ENCODE measurements around the gene FBXL7. TPM values are rescaled to one million over a fixed set of nuclear protein-coding genes. Genes with fewer than 3 reads are reported as not detected.

FBXL7 gene
- total and polyA plus RNA-seq, 2 of the 8 experiments (the other 6 are each of a cell fraction or from before 2014, with no cell fraction given), result 17.7 to 17.8 TPM

- Histone ChIP-seq H3K4me2 (ENCODE audit: insufficient read depth in 1 of 2, low read depth in 2 of 2, low read length in 2 of 2) (no peak overlapping the region), H3K4ac (replicated peaks; ENCODE audit: insufficient read length, low read depth, low read length) (no peak overlapping the region)
Observed at GRCh38 chr5:15844253-15844652, 344.3 kb downstream of the FBXL7 start.

More at GRCh38 chr5:15844253-15844652, 344.3 kb downstream of the FBXL7 start:
- H3K27ac ChIP-seq (ENCODE audit: low read depth, low read length), result no peak overlapping the region
- H4K20me1 ChIP-seq (replicated peaks in 1 of 2; ENCODE audit: control insufficient read depth in 1 of 2, insufficient read depth in 2 of 2, low read length in 2 of 2), result no peaks in the 10 kb centered on the region
- CTCF ChIA-PET (ENCODE audit: partially characterized antibody), result interaction anchor here (0.9 to 1.2 kb wide), 4 partner anchors 10 to 316 kb away, joined by 3 to 5 read pairs (median 4); no protein-coding TSS in a partner anchor
- H3K23me2 ChIP-seq (ENCODE audit: low read depth, low read length), result no peaks in the 10 kb centered on the region
- no peak for DNase-seq (ENCODE audit: low read depth in 1 of 2, low spot score in 2 of 2)
- H3K9me3 ChIP-seq (ENCODE audit: insufficient read depth in 2 of 2, low read depth in 1 of 2, low read length in 1 of 2), result peaks cover 11 to 13% of the 10 kb centered on the region in 2 experiments
- no peak overlapping the region for H3K9ac ChIP-seq (replicated peaks in 1 of 4; ENCODE audit: extremely low read depth in 1 of 4, low read depth in 3 of 4, low read length in 3 of 4)
- POLR2A ChIA-PET (ENCODE audit: partially characterized antibody), result no interaction called here
- no peak overlapping the region for H2AFZ ChIP-seq (ENCODE audit: low read length)
- H4K91ac ChIP-seq (replicated peaks; ENCODE audit: insufficient read length, low read length), result no peak overlapping the region
- no peak for FAIRE-seq
- no peak overlapping the region for H2AK5ac ChIP-seq (ENCODE audit: low read depth, low read length)
- H3K36me3 ChIP-seq (ENCODE audit: control insufficient read depth in 2 of 4, insufficient read depth in 4 of 4, low read length in 3 of 4), result no peaks in the 10 kb centered on the region; a peak in 1 of 8 replicates
- no peak overlapping the region for H4K5ac ChIP-seq (ENCODE audit: insufficient read length, low read depth, low read length)
- no peak overlapping the region for H2BK120ac ChIP-seq (replicated peaks; ENCODE audit: low read depth, low read length)
- H3K18ac ChIP-seq (ENCODE audit: extremely low read depth, low read length), result no peak overlapping the region
- H3K79me1 ChIP-seq (ENCODE audit: low read depth, low read length), result no peaks in the 10 kb centered on the region; the same call in 1 of the 2 replicates
- H3K14ac ChIP-seq (ENCODE audit: insufficient read length), result no peak overlapping the region
- WGBS, 2 experiments (ENCODE audit: extremely low coverage in 1 of 2, insufficient coverage in 1 of 2, insufficient read length in 1 of 2, insufficient replicate concordance in 2 of 2, low coverage in 1 of 2, low lambda C conversion rate in 2 of 2, missing lambda C conversion rate in 1 of 2), result 98% methylated on average over 4 of the region's 4 CpGs; no CpG with 5 or more reads in 1 of the 2 experiments
- H2BK12ac ChIP-seq (ENCODE audit: low read depth, low read length), result no peak overlapping the region
- no peaks in the 10 kb centered on the region for H3K4me1 ChIP-seq (replicated peaks in 1 of 4; ENCODE audit: control insufficient read depth in 3 of 4, insufficient read depth in 4 of 4, low read length in 3 of 4)
- H3K4me3 ChIP-seq (ENCODE audit: extremely low read depth in 1 of 4, insufficient read depth in 2 of 4, low read depth in 3 of 4, low read length in 4 of 4), result no peak overlapping the region
- H2BK15ac ChIP-seq (ENCODE audit: low read length), result no peak overlapping the region
- no peak for TF ChIP-seq SP4 (IDR thresholded peaks at IDR 0.05; ENCODE audit: low read length)
- TF ChIP-seq MAX (IDR thresholded peaks at IDR 0.05), result no peak
- TF ChIP-seq CREB1 (IDR thresholded peaks at IDR 0.05), result no peak
- H3K23ac ChIP-seq (ENCODE audit: insufficient read length), result no peak overlapping the region
- H3K27me3 ChIP-seq (replicated peaks in 1 of 4; ENCODE audit: control insufficient read depth in 3 of 4, extremely low read depth in 1 of 4, insufficient read depth in 3 of 4, low read length in 3 of 4), result no peaks in the 10 kb centered on the region
- H3K79me2 ChIP-seq (ENCODE audit: control insufficient read depth in 1 of 2, insufficient read depth in 2 of 2, low read length in 2 of 2), result no peaks in the 10 kb centered on the region; a peak in 1 of 4 replicates
- no peak overlapping the region for H2BK20ac ChIP-seq (ENCODE audit: low read length)
- no peak overlapping the region for H3K56ac ChIP-seq (replicated peaks; ENCODE audit: insufficient read length, low read depth, low read length)
- H4K8ac ChIP-seq (ENCODE audit: extremely low read depth, insufficient read depth, low read length), result no peak overlapping the region
- H2BK5ac ChIP-seq (ENCODE audit: low read depth, low read length), result no peak overlapping the region

Measured in H1 (cell line).